ENCODE measurements around the gene ELFN1. TPM values are rescaled to one million over a fixed set of nuclear protein-coding genes. Genes with fewer than 3 reads are reported as not detected.

The ELFN1 gene
- under 0.01 TPM in 1 of 2 replicates, not detected in the other for total RNA-seq

GRCh38 chr7:1669954-1670893 lies at the start of gene ELFN1:
Gene ELFN1 (plus strand): TSS chr7:1670277. CDS start chr7:1744597, 74,320 bp downstream.
- FAIRE-seq (no peak), DNase-seq (ENCODE audit: low read depth) (no peak)
- TF ChIP-seq CTCF (IDR thresholded peaks at IDR 0.05; ENCODE audit: insufficient read depth, low read length, severe bottlenecking) = no peak
- peaks cover 18% of the 10 kb centered on the region for H3K27me3 ChIP-seq (ENCODE audit: control insufficient read depth, insufficient read depth, low read length)
- peak within 1 kb of the TSS; percentile 14 for H3K4me3 ChIP-seq (ENCODE audit: low read depth, low read length)
- no peaks in the 10 kb centered on the region for H3K36me3 ChIP-seq (ENCODE audit: control insufficient read depth, insufficient read depth, low read length)

GRCh38 chr7:1620835-1621234 lies 49.2 kb upstream of the ELFN1 start:
- DNase-seq (ENCODE audit: low read depth) (no peak), FAIRE-seq (no peak)
- Histone ChIP-seq H3K4me3 (ENCODE audit: low read depth, low read length) (no peak overlapping the region), H3K36me3 (ENCODE audit: control insufficient read depth, insufficient read depth, low read length) (no peaks in the 10 kb centered on the region), H3K27me3 (ENCODE audit: control insufficient read depth, insufficient read depth, low read length) (no peaks in the 10 kb centered on the region)
- TF ChIP-seq CTCF (IDR thresholded peaks at IDR 0.05; ENCODE audit: insufficient read depth, low read length, severe bottlenecking) = no peak

GRCh38 chr7:1621718-1622117 lies 48.4 kb upstream of the ELFN1 start:
- no peak for TF ChIP-seq CTCF (IDR thresholded peaks at IDR 0.05; ENCODE audit: insufficient read depth, low read length, severe bottlenecking)
- no peak for FAIRE-seq
- no peaks in the 10 kb centered on the region for H3K36me3 ChIP-seq (ENCODE audit: control insufficient read depth, insufficient read depth, low read length)
- no peaks in the 10 kb centered on the region for H3K27me3 ChIP-seq (ENCODE audit: control insufficient read depth, insufficient read depth, low read length)
- no peak overlapping the region for H3K4me3 ChIP-seq (ENCODE audit: low read depth, low read length)
- DNase-seq (ENCODE audit: low read depth) = no peak

GRCh38 chr7:1622441-1622840 lies 47.6 kb upstream of the ELFN1 start:
- no peak for TF ChIP-seq CTCF (IDR thresholded peaks at IDR 0.05; ENCODE audit: insufficient read depth, low read length, severe bottlenecking)
- DNase-seq (ENCODE audit: low read depth) (no peak), FAIRE-seq (no peak)
- Histone ChIP-seq H3K4me3 (ENCODE audit: low read depth, low read length) (no peak overlapping the region), H3K27me3 (ENCODE audit: control insufficient read depth, insufficient read depth, low read length) (no peaks in the 10 kb centered on the region), H3K36me3 (ENCODE audit: control insufficient read depth, insufficient read depth, low read length) (no peaks in the 10 kb centered on the region)

- FAIRE-seq = no peak
- H3K36me3 ChIP-seq (ENCODE audit: control insufficient read depth, insufficient read depth, low read length) = no peaks in the 10 kb centered on the region
- TF ChIP-seq CTCF (IDR thresholded peaks at IDR 0.05; ENCODE audit: insufficient read depth, low read length, severe bottlenecking) = no peak
- H3K4me3 ChIP-seq (ENCODE audit: low read depth, low read length) = no peak overlapping the region
- no peak for DNase-seq (ENCODE audit: low read depth)
- H3K27me3 ChIP-seq (ENCODE audit: control insufficient read depth, insufficient read depth, low read length) = no peaks in the 10 kb centered on the region
Observed at GRCh38 chr7:1623810-1624209, 46.3 kb upstream of the ELFN1 start.

Measured in bronchial epithelial cell (primary cell).